GM12878 (cell line): ENCODE measurements around the gene ACADS. TPM values are rescaled to one million over a fixed set of nuclear protein-coding genes. Genes with fewer than 3 reads are reported as not detected.

Experiments used
- ATAC-seq: fragments of 200-7000 bp; cut with Tn5 transposase; 3 replicates; pipeline ENCODE4 v1.9.1; 2020; ENCODE audit warnings: mild to moderate bottlenecking, moderate library complexity
- BruUV-seq: library from RNA; stranded (reverse); fragments of 400-500 nt; replicated peaks from 2 replicates; lab custom pipeline; 2021; lab: Mats Ljungman, UMichigan
- CTCF ChIA-PET: fragments of 300-600 bp; sonication (Branson Sonifier 250); formaldehyde crosslinking; extraction: SDS; loops from one replicate; lab custom pipeline; 2021; ENCODE audit warnings: inconsistent platforms; lab: Yijun Ruan, JAX
- POLR2A ChIA-PET: fragments of 350-600 bp; formaldehyde crosslinking; extraction: SDS; loops from one replicate; lab custom pipeline; 2021; ENCODE audit warnings: inconsistent platforms; lab: Charles Lee
- RAD21 ChIA-PET: fragments of 300-600 bp; sonication (Branson Sonifier 250); formaldehyde crosslinking; loops from one replicate; lab custom pipeline; 2023; ENCODE audit warnings: antibody characterized with exemption; ENCODE audit not compliant: unreplicated experiment; lab: Charles Lee
- SMC1A ChIA-PET: fragments of 300-600 bp; sonication (Branson Sonifier 250); formaldehyde crosslinking; loops from one replicate; lab custom pipeline; 2023; ENCODE audit not compliant: unreplicated experiment, uncharacterized antibody; lab: Charles Lee
- DNase-seq: peaks from one replicate; pipeline ENCODE4 v3.0.0-alpha.2; 2011; ENCODE audit warnings: low read depth, low spot score
- FAIRE-seq: peaks from 3 replicates; lab custom pipeline; 2011; peaks lifted over from hg19 to GRCh38; lab: Jason Lieb, UNC
- H2AFZ ChIP-seq: 2 replicates; pipeline ENCODE4 v1.6.0; 2011; ENCODE audit warnings: low read depth, low read length, control low read depth; ENCODE audit not compliant: control insufficient read depth
- H3K27ac ChIP-seq: 2 replicates; pipeline ENCODE4 v1.5.1; 2011; ENCODE audit warnings: control low read depth; ENCODE audit not compliant: control insufficient read depth, insufficient read depth
- H3K27me3 ChIP-seq, 2 experiments: replicated peaks in 1 of 2; 2 replicates each; pipeline versions ENCODE4 v1.6.0 to v1.6.1; 2011; ENCODE audit warnings: low read length in 1 of 2; ENCODE audit not compliant: control insufficient read depth in 2 of 2, insufficient read depth in 2 of 2
- H3K36me3 ChIP-seq, 2 experiments: 2 replicates each; pipeline ENCODE4 v1.5.1; 2011; ENCODE audit warnings: low read length in 1 of 2; ENCODE audit not compliant: control insufficient read depth in 2 of 2, insufficient read depth in 2 of 2
- H3K4me1 ChIP-seq: 2 replicates; pipeline ENCODE4 v1.6.1; 2011; ENCODE audit warnings: mild to moderate bottlenecking, low read length, moderate library complexity, mixed read lengths; ENCODE audit not compliant: control insufficient read depth, insufficient read depth
- H3K4me2 ChIP-seq: 2 replicates; pipeline ENCODE4 v1.6.0; 2011; ENCODE audit warnings: control low read depth; ENCODE audit not compliant: control insufficient read depth, insufficient read depth
- H3K4me3 ChIP-seq: fragments of 200-600 bp; sonication (generic); 2 replicates; pipeline ENCODE4 v1.5.1; 2016
- H3K79me2 ChIP-seq: 2 replicates; pipeline ENCODE4 v1.6.0; 2011; ENCODE audit warnings: low read length; ENCODE audit not compliant: control insufficient read depth, insufficient read depth
- H3K9ac ChIP-seq: 2 replicates; pipeline ENCODE4 v1.8.0; 2011; ENCODE audit warnings: low read length, control low read depth, mixed read lengths; ENCODE audit not compliant: control insufficient read depth, insufficient read depth
- H3K9me3 ChIP-seq: replicated peaks from 3 replicates; pipeline ENCODE4 v1.5.1; 2011; ENCODE audit warnings: mild to moderate bottlenecking, low read length; ENCODE audit not compliant: control insufficient read depth, insufficient read depth
- H4K20me1 ChIP-seq: 2 replicates; pipeline ENCODE4 v1.6.0; 2011; ENCODE audit not compliant: control insufficient read depth, insufficient read depth
- ATF7 ChIP-seq: fragments of 450-650 bp; IDR thresholded peaks from 2 replicates; pipeline ENCODE4 v1.6.1; 2016; ENCODE audit warnings: low read depth, mild to moderate bottlenecking
- CEBPB ChIP-seq, 2 experiments: fragments of 150-350 bp in 1 of 2; IDR thresholded peaks; 2 replicates each; pipeline ENCODE4 v1.6.1; 2012 to 2014; ENCODE audit warnings: low read depth in 2 of 2, low read length in 2 of 2, borderline replicate concordance in 1 of 2, inconsistent platforms in 1 of 2
- FOS ChIP-seq: IDR thresholded peaks from 3 replicates; pipeline ENCODE4 v1.6.1; 2011; ENCODE audit warnings: borderline replicate concordance; ENCODE audit not compliant: insufficient read length; ENCODE audit errors: extremely low read depth
- GABPA ChIP-seq: IDR thresholded peaks from 2 replicates; pipeline ENCODE4 v1.6.1; 2014; ENCODE audit warnings: antibody characterized with exemption, low read depth, mild to moderate bottlenecking, inconsistent platforms
- SIN3A ChIP-seq: IDR thresholded peaks from 2 replicates; pipeline ENCODE4 v1.6.1; 2012; ENCODE audit warnings: low read depth, low read length, improper control_type of control experiment
- SREBF1 ChIP-seq: IDR thresholded peaks from 2 replicates; pipeline ENCODE4 v1.6.1; 2012; ENCODE audit warnings: mild to moderate bottlenecking, low read length
- WGBS: methylation state at CpG from one replicate; pipeline ENCODE4 v1.1.6; 2016; ENCODE audit warnings: low lambda C conversion rate; ENCODE audit not compliant: insufficient replicate concordance, insufficient coverage; ENCODE audit errors: missing lambda C conversion rate; 5-methylcytosine and 5-hydroxymethylcytosine counted together
- in situ Hi-C: fragments of 300-500 bp; cut with MboI; formaldehyde crosslinking; loops from 9 replicates; pipeline ENCODE4 v1.14.3; 2018; ENCODE audit warnings: mixed read lengths
- intact Hi-C: fragments of 100-400 bp; cut with micrococcal nuclease; formaldehyde crosslinking; loops from one replicate; pipeline ENCODE4 v1.14.2; 2022; ENCODE audit not compliant: unreplicated experiment
- polyA plus RNA-seq, 11 experiments: library from polyadenylated mRNA; depleted of rRNA in 4 of 11; unstranded in 6 of 11; stranded (reverse) in 5 of 11; fragments of >200 nt; fragmentation: Nextera tagmentation in 4 of 11; fragmentation: Illumina TruSeq in 1 of 11; extraction: Ambion mirVana in 4 of 11; extraction: Trizol in 1 of 11; gene quantifications; 1 replicate in 1 of 11; 2 replicates in 10 of 11; pipeline versions ENCODE4 v1.2.1 to v1.2.3, GENCODE V29; 2011 to 2016; ENCODE audit warnings: inconsistent platforms in 2 of 11, missing spikeins in 2 of 11, low read depth in 1 of 11
- total RNA-seq, 4 experiments: library from RNA; depleted of rRNA in 3 of 4; stranded (reverse); fragments of >200 nt in 3 of 4; fragmentation: Illumina TruSeq in 1 of 4; extraction: Trizol in 1 of 4; gene quantifications; 2 replicates each; pipeline versions ENCODE4 v1.2.1 to v1.2.3, GENCODE V29; 2013 to 2021
- TF ChIP-seq, protein P1 (sequence below): fragments of 450-650 bp; IDR thresholded peaks from 2 replicates; pipeline ENCODE4 v1.6.1; 2014; ENCODE audit warnings: mild to moderate bottlenecking
- TF ChIP-seq, protein P2 (sequence below): IDR thresholded peaks from 2 replicates; pipeline ENCODE4 v1.6.1; 2012; ENCODE audit warnings: low read depth, low read length, improper control_type of control experiment

ACADS gene
- total and polyA plus RNA-seq, 10 of the 15 experiments (the other 5 are each of a cell fraction or from before 2014, with no cell fraction given): 0.05 to 18.1 (median 10.2) TPM

DNA sequence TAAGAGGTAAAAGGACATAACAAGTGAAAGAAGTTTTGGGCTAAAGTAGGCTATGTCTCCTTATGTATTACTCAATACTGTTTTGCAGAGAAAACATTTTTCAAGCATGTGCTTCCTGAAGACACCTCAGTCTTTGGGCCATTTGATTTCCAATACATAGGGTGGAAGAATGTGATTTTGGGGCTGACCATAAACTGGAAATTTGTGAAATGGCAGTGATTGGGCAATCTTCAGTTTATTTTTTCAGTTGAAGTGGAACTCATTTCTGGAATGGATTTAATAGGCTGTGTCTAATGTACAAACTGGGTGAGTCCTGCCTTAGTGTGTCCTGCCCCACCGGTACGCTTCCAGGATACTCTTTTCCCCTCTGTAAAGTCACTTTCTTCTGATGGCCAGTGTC, 2.8 kb upstream of the ACADS start:
- no peak overlapping the region for H3K4me3 ChIP-seq
- ChIA-PET RAD21 (no interaction called here), POLR2A (no interaction called here), CTCF (interaction anchor here (0.6 to 3.8 kb wide), 3 partner anchors 73 to 244 kb away, joined by 3 to 13 read pairs (median 4); no protein-coding TSS in a partner anchor), SMC1A (interaction anchor here (0.9 kb wide), 1 partner anchor 217 kb away, joined by 6 read pairs; no protein-coding TSS in a partner anchor)
- H3K9me3 ChIP-seq: no peaks in the 10 kb centered on the region
- ATAC-seq (no peak), DNase-seq (no peak), FAIRE-seq (peak; percentile 73)
- no peak overlapping the region for H2AFZ ChIP-seq
- no peaks in the 10 kb centered on the region for H3K27me3 ChIP-seq
- H3K4me1 ChIP-seq: peaks cover 22% of the 10 kb centered on the region
- no peak overlapping the region for H3K27ac ChIP-seq
- H4K20me1 ChIP-seq: no peaks in the 10 kb centered on the region
- in situ Hi-C loops (no loop called here), intact Hi-C loops (no loop called here)
- peaks cover 6 to 17% of the 10 kb centered on the region in 2 experiments for H3K36me3 ChIP-seq
- no peaks in the 10 kb centered on the region; the same call in 1 of the 2 replicates for H3K79me2 ChIP-seq
- WGBS: 100% methylated on average over 2 of the region's 2 CpGs
- no peak overlapping the region for H3K4me2 ChIP-seq
- no peak overlapping the region for H3K9ac ChIP-seq
- no TSS peak for BruUV-seq
- TF ChIP-seq, protein P1, sequence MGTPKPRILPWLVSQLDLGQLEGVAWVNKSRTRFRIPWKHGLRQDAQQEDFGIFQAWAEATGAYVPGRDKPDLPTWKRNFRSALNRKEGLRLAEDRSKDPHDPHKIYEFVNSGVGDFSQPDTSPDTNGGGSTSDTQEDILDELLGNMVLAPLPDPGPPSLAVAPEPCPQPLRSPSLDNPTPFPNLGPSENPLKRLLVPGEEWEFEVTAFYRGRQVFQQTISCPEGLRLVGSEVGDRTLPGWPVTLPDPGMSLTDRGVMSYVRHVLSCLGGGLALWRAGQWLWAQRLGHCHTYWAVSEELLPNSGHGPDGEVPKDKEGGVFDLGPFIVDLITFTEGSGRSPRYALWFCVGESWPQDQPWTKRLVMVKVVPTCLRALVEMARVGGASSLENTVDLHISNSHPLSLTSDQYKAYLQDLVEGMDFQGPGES: no peak
- no peak for TF ChIP-seq CEBPB (IDR thresholded peaks at IDR 0.05; ENCODE audit: borderline replicate concordance in 1 of 2, low read depth in 2 of 2, low read length in 2 of 2)
- TF ChIP-seq, protein P2, sequence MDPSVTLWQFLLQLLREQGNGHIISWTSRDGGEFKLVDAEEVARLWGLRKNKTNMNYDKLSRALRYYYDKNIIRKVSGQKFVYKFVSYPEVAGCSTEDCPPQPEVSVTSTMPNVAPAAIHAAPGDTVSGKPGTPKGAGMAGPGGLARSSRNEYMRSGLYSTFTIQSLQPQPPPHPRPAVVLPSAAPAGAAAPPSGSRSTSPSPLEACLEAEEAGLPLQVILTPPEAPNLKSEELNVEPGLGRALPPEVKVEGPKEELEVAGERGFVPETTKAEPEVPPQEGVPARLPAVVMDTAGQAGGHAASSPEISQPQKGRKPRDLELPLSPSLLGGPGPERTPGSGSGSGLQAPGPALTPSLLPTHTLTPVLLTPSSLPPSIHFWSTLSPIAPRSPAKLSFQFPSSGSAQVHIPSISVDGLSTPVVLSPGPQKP: no peak
- no peak for TF ChIP-seq FOS
- TF ChIP-seq SREBF1: no peak
- no peak for TF ChIP-seq ATF7
- no peak for TF ChIP-seq GABPA
- no peak for TF ChIP-seq SIN3A
